GM19372 (cell line): ENCODE data around the gene ANO2.

Experiments used
- ATAC-seq: cut with Tn5 transposase; IDR thresholded peaks from one replicate; pipeline ENCODE4 v1.9.1; 2021; ENCODE audit warnings: mild to moderate bottlenecking, low read depth, moderate library complexity; ENCODE audit not compliant: unreplicated experiment

The ANO2 gene

GRCh38 chr12:5636907-5637306, 308.2 kb downstream of the ANO2 start:
- ATAC-seq: no peak

GRCh38 chr12:5633106-5633505, 312.0 kb downstream of the ANO2 start:
- ATAC-seq: no peak

GRCh38 chr12:5632453-5632852, 312.6 kb downstream of the ANO2 start:
- no peak for ATAC-seq

- ATAC-seq: no peak
Observed at GRCh38 chr12:5631497-5631896, 313.6 kb downstream of the ANO2 start.

GRCh38 chr12:5630726-5631125, 314.3 kb downstream of the ANO2 start:
- ATAC-seq: no peak

GRCh38 chr12:5628501-5628900, 316.6 kb downstream of the ANO2 start:
- ATAC-seq: no peak

GRCh38 chr12:5627053-5627630, 317.9 kb downstream of the ANO2 start:
- no peak for ATAC-seq

GRCh38 chr12:5626151-5626550, 318.9 kb downstream of the ANO2 start:
- ATAC-seq: no peak

GRCh38 chr12:5624486-5625272, 320.4 kb downstream of the ANO2 start:
- ATAC-seq: no peak

GRCh38 chr12:5623411-5623810, 321.6 kb downstream of the ANO2 start:
- ATAC-seq: no peak

- ATAC-seq: no peak
Observed at GRCh38 chr12:5622280-5622679, 322.8 kb downstream of the ANO2 start.

- ATAC-seq: no peak
Observed at GRCh38 chr12:5621329-5621728, 323.7 kb downstream of the ANO2 start.

- ATAC-seq: no peak
Observed at GRCh38 chr12:5620896-5621295, 324.2 kb downstream of the ANO2 start.

- no peak for ATAC-seq
Observed at GRCh38 chr12:5619628-5620027, 325.4 kb downstream of the ANO2 start.

- ATAC-seq: no peak
Observed at GRCh38 chr12:5616854-5617253, 328.2 kb downstream of the ANO2 start.

GRCh38 chr12:5615760-5616159, 329.3 kb downstream of the ANO2 start:
- ATAC-seq: no peak

GRCh38 chr12:5614256-5614655, 330.8 kb downstream of the ANO2 start:
- ATAC-seq: no peak

GRCh38 chr12:5612556-5613410, 332.3 kb downstream of the ANO2 start:
- no peak for ATAC-seq

- ATAC-seq: no peak
Observed at GRCh38 chr12:5611162-5611561, 333.9 kb downstream of the ANO2 start.

GRCh38 chr12:5599378-5599777, 345.7 kb downstream of the ANO2 start:
- ATAC-seq: no peak

GRCh38 chr12:5593998-5594397, 351.1 kb downstream of the ANO2 start:
- ATAC-seq: no peak
